Measurements from ENCODE around the gene ASPSCR1. TPM values are rescaled to one million over a fixed set of nuclear protein-coding genes. Genes with fewer than 3 reads are reported as not detected.

Gene ASPSCR1
- total and polyA plus RNA-seq, 2 of the 13 experiments (the other 11 are each of a cell fraction or from before 2014, with no cell fraction given) = 274 to 314 TPM

GRCh38 chr17:81959362-81960129, 17.9 kb upstream of the ASPSCR1 start (continued):
- no peak for TF ChIP-seq RFX3 (CRISPR knock-in tag; IDR thresholded peaks at IDR 0.05)
- TF ChIP-seq MZF1 (CRISPR knock-in tag; IDR thresholded peaks at IDR 0.05; ENCODE audit: borderline replicate concordance) = no peak
- TF ChIP-seq PTBP1 (IDR thresholded peaks at IDR 0.05; ENCODE audit: low read depth, low read length, poor library complexity, severe bottlenecking) = no peak
- peak; percentile 86 for TF ChIP-seq ZSCAN21 (CRISPR knock-in tag; IDR thresholded peaks at IDR 0.05; ENCODE audit: borderline replicate concordance)
- peak; percentile 38; the same call in 1 of the 2 replicates for TF ChIP-seq KAT7 (CRISPR knock-in tag; IDR thresholded peaks at IDR 0.05; ENCODE audit: borderline replicate concordance)
- TF ChIP-seq KMT2B (CRISPR knock-in tag; IDR thresholded peaks at IDR 0.05) = no peak
- peak; percentile 60; the same call in 1 of the 2 replicates for TF ChIP-seq ZNF841 (CRISPR knock-in tag; IDR thresholded peaks at IDR 0.05; ENCODE audit: borderline replicate concordance)
- no peak for TF ChIP-seq GTF3A (CRISPR knock-in tag; conservative IDR thresholded peaks at IDR 0.05)
- no peak for TF ChIP-seq ZNF496 (CRISPR knock-in tag; IDR thresholded peaks at IDR 0.05; ENCODE audit: insufficient replicate concordance)
- TF ChIP-seq, protein P1, sequence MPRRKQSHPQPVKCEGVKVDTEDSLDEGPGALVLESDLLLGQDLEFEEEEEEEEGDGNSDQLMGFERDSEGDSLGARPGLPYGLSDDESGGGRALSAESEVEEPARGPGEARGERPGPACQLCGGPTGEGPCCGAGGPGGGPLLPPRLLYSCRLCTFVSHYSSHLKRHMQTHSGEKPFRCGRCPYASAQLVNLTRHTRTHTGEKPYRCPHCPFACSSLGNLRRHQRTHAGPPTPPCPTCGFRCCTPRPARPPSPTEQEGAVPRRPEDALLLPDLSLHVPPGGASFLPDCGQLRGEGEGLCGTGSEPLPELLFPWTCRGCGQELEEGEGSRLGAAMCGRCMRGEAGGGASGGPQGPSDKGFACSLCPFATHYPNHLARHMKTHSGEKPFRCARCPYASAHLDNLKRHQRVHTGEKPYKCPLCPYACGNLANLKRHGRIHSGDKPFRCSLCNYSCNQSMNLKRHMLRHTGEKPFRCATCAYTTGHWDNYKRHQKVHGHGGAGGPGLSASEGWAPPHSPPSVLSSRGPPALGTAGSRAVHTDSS (CRISPR knock-in tag; conservative IDR thresholded peaks at IDR 0.05) = 0 out of 2 replicates have a peak, but pooled peaks have one; percentile 27
- no peak for TF ChIP-seq ETV5 (CRISPR knock-in tag; IDR thresholded peaks at IDR 0.05; ENCODE audit: borderline replicate concordance)
- TF ChIP-seq SRY (CRISPR knock-in tag; IDR thresholded peaks at IDR 0.05) = peak; percentile 16; the same call in 1 of the 2 replicates
- TF ChIP-seq, protein P2, sequence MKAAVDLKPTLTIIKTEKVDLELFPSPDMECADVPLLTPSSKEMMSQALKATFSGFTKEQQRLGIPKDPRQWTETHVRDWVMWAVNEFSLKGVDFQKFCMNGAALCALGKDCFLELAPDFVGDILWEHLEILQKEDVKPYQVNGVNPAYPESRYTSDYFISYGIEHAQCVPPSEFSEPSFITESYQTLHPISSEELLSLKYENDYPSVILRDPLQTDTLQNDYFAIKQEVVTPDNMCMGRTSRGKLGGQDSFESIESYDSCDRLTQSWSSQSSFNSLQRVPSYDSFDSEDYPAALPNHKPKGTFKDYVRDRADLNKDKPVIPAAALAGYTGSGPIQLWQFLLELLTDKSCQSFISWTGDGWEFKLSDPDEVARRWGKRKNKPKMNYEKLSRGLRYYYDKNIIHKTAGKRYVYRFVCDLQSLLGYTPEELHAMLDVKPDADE (CRISPR knock-in tag; IDR thresholded peaks at IDR 0.05) = no peak
- TF ChIP-seq DDIT3 (CRISPR knock-in tag; IDR thresholded peaks at IDR 0.05) = no peak
- peak; percentile 50 for TF ChIP-seq ZNF607 (CRISPR knock-in tag; IDR thresholded peaks at IDR 0.05; ENCODE audit: borderline replicate concordance)
- 0 out of 2 replicates have a peak, but pooled peaks have one; percentile 4 for TF ChIP-seq FLYWCH1 (CRISPR knock-in tag; IDR thresholded peaks at IDR 0.05)
- TF ChIP-seq MAFF (IDR thresholded peaks at IDR 0.05; ENCODE audit: low read depth, low read length) = no peak
- TF ChIP-seq ZMYM3 (CRISPR knock-in tag; IDR thresholded peaks at IDR 0.05) = no peak
- TF ChIP-seq ZNF232 (CRISPR knock-in tag; IDR thresholded peaks at IDR 0.05; ENCODE audit: borderline replicate concordance) = no peak
- TF ChIP-seq ZNF34 (CRISPR knock-in tag; IDR thresholded peaks at IDR 0.05; ENCODE audit: borderline replicate concordance) = no peak
- peak; percentile 33; the same call in 1 of the 2 replicates for TF ChIP-seq BHLHE40 (IDR thresholded peaks at IDR 0.05; ENCODE audit: low read length)
- TF ChIP-seq SALL2 (CRISPR knock-in tag; IDR thresholded peaks at IDR 0.05) = peak; percentile 74; the same call in 1 of the 2 replicates
- no peak for TF ChIP-seq SIX1 (CRISPR knock-in tag; IDR thresholded peaks at IDR 0.05; ENCODE audit: borderline replicate concordance)
- TF ChIP-seq KMT2A (CRISPR knock-in tag; IDR thresholded peaks at IDR 0.05) = no peak
- TF ChIP-seq SAP130 (CRISPR knock-in tag; IDR thresholded peaks at IDR 0.05; ENCODE audit: low read depth) = peak; percentile 66
- TF ChIP-seq TBX2 (CRISPR knock-in tag; IDR thresholded peaks at IDR 0.05; ENCODE audit: borderline replicate concordance) = peak; percentile 12; the same call in 1 of the 2 replicates
- TF ChIP-seq GFI1 (CRISPR knock-in tag; IDR thresholded peaks at IDR 0.05; ENCODE audit: borderline replicate concordance) = no peak; the same call in 1 of the 2 replicates
- no peak for TF ChIP-seq HDAC6 (IDR thresholded peaks at IDR 0.05; ENCODE audit: low read depth, low read length)
- no peak; the same call in 1 of the 2 replicates for TF ChIP-seq KDM5A (IDR thresholded peaks at IDR 0.05; ENCODE audit: borderline replicate concordance, low read length)
